Measurements from ENCODE around the gene CLDN4. TPM values are rescaled to one million over a fixed set of nuclear protein-coding genes. Genes with fewer than 3 reads are reported as not detected.

The CLDN4 gene
- total RNA-seq, 1 experiment from 2014 or later = 249 TPM

DNA sequence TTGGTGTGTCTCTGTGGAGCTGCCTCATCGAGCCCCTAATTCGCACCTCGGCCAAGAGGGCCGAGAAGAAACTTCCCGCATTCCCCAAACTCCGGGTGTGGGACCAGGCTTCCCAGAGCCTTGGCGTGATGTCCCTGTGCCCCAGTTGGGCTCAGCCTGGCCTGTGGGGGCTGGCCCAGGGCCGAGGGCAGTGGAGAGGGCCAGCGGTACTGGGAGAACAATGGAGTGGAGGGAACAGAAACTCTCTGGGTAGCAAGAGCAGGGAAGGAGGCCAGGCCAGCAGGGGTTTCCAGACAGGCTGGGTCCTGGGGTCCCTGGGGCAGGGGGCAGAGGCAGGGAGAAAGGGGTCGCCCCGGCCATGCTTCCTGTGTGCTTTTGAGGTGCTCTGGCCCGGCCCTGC is 46.2 kb downstream of the CLDN4 start:
- Mint-ChIP-seq H3K36me3 (ENCODE audit: insufficient read depth, unreplicated experiment) (no peaks in the 10 kb centered on the region), H3K4me3 (ENCODE audit: unreplicated experiment) (no peak overlapping the region), H3K4me1 (ENCODE audit: low read depth, unreplicated experiment) (peaks cover 23% of the 10 kb centered on the region), H3K9me3 (ENCODE audit: unreplicated experiment) (no peaks in the 10 kb centered on the region), H3K27ac (ENCODE audit: unreplicated experiment) (no peak overlapping the region), H3K27me3 (ENCODE audit: insufficient read depth, unreplicated experiment) (no peaks in the 10 kb centered on the region)
- intact Hi-C loops (cut with micrococcal nuclease; ENCODE audit: unreplicated experiment) = no loop called here
- Histone ChIP-seq H3K36me3 (ENCODE audit: control insufficient read depth, insufficient read depth, low read length) (no peaks in the 10 kb centered on the region), H3K27me3 (replicated peaks; ENCODE audit: control insufficient read depth, insufficient read depth, low read length) (no peaks in the 10 kb centered on the region), H3K4me1 (peaks cover 32% of the 10 kb centered on the region), H3K4me3 (ENCODE audit: low read depth, low read length) (no peak overlapping the region), H3K9me3 (no peaks in the 10 kb centered on the region)
- POLR2A ChIA-PET = no interaction called here
- TF ChIP-seq, protein P1, sequence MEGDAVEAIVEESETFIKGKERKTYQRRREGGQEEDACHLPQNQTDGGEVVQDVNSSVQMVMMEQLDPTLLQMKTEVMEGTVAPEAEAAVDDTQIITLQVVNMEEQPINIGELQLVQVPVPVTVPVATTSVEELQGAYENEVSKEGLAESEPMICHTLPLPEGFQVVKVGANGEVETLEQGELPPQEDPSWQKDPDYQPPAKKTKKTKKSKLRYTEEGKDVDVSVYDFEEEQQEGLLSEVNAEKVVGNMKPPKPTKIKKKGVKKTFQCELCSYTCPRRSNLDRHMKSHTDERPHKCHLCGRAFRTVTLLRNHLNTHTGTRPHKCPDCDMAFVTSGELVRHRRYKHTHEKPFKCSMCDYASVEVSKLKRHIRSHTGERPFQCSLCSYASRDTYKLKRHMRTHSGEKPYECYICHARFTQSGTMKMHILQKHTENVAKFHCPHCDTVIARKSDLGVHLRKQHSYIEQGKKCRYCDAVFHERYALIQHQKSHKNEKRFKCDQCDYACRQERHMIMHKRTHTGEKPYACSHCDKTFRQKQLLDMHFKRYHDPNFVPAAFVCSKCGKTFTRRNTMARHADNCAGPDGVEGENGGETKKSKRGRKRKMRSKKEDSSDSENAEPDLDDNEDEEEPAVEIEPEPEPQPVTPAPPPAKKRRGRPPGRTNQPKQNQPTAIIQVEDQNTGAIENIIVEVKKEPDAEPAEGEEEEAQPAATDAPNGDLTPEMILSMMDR (IDR thresholded peaks at IDR 0.05; ENCODE audit: insufficient read depth in 1 of 2, low read depth in 1 of 2, low read length in 1 of 2, severe bottlenecking in 1 of 2, unreplicated experiment in 1 of 2) = no peak
- no peak for DNase-seq
- no TSS peak for BruUV-seq (replicated peaks)
- CTCF ChIA-PET = no interaction called here

DNA sequence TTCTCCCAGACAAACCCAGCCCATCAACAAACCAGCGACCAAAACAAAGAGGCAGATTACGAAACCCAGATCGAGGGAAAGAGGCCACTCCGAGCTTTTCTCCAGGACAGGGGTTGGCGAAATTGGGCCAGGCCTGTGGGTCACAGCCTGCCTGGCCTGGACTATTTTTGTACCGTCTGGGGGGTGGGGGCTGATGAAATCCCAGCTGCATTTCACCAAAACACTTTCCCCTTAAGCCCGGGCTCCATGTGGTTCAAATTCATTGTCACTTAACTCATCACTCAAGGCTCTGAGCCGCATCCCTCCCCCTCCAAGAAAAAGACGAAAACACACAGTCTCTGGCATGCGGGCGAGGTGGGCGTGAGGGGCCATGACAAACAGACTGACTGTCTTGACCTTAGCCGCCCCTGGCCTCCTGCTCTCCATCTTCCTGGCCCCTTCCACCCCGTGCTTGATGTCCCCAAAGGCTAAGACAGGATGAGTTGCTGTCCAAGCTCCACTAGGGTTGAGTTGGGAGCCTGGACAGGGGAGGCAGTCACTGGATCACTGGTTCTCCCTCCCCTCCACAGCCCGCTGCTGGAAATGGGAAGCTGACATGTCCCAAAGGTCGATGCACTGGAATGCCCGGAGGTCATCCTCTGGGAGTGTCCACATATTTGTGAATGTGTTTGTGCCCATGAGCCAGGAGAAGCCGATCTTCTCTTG is 49.3 kb downstream of the CLDN4 start:
- H3K4me1 Mint-ChIP-seq (ENCODE audit: low read depth, unreplicated experiment) = peaks cover 23% of the 10 kb centered on the region
- H3K9me3 Mint-ChIP-seq (ENCODE audit: unreplicated experiment) = no peaks in the 10 kb centered on the region
- H3K27me3 ChIP-seq (replicated peaks; ENCODE audit: control insufficient read depth, insufficient read depth, low read length) = no peaks in the 10 kb centered on the region
- H3K4me1 ChIP-seq = peaks cover 30% of the 10 kb centered on the region
- intact Hi-C loops (cut with micrococcal nuclease; ENCODE audit: unreplicated experiment) = no loop called here
- H3K4me3 Mint-ChIP-seq (ENCODE audit: unreplicated experiment) = peak overlapping the region; percentile 45
- H3K27ac Mint-ChIP-seq (ENCODE audit: unreplicated experiment) = peak overlapping the region; percentile 77
- H3K4me3 ChIP-seq (ENCODE audit: low read depth, low read length) = no peak overlapping the region
- ChIA-PET POLR2A (no interaction called here), CTCF (no interaction called here)
- H3K9me3 ChIP-seq = no peaks in the 10 kb centered on the region
- H3K27me3 Mint-ChIP-seq (ENCODE audit: insufficient read depth, unreplicated experiment) = no peaks in the 10 kb centered on the region
- DNase-seq = peak; percentile 57 to 81
- H3K36me3 Mint-ChIP-seq (ENCODE audit: insufficient read depth, unreplicated experiment) = no peaks in the 10 kb centered on the region
- no peaks in the 10 kb centered on the region for H3K36me3 ChIP-seq (ENCODE audit: control insufficient read depth, insufficient read depth, low read length)
- TF ChIP-seq, protein P1 (IDR thresholded peaks at IDR 0.05; ENCODE audit: insufficient read depth in 1 of 2, low read depth in 1 of 2, low read length in 1 of 2, severe bottlenecking in 1 of 2, unreplicated experiment in 1 of 2) = no peak
- BruUV-seq (replicated peaks) = no TSS peak

GRCh38 chr7:73880755-73881328 is 50.0 kb downstream of the CLDN4 start:
- no peaks in the 10 kb centered on the region for H3K9me3 Mint-ChIP-seq (ENCODE audit: unreplicated experiment)
- Histone ChIP-seq H3K36me3 (ENCODE audit: control insufficient read depth, insufficient read depth, low read length) (no peaks in the 10 kb centered on the region), H3K27me3 (replicated peaks; ENCODE audit: control insufficient read depth, insufficient read depth, low read length) (no peaks in the 10 kb centered on the region), H3K4me3 (ENCODE audit: low read depth, low read length) (no peak overlapping the region), H3K4me1 (peaks cover 30% of the 10 kb centered on the region), H3K9me3 (no peaks in the 10 kb centered on the region)
- BruUV-seq (replicated peaks) = no TSS peak
- no peaks in the 10 kb centered on the region for H3K27me3 Mint-ChIP-seq (ENCODE audit: insufficient read depth, unreplicated experiment)
- no peak for DNase-seq
- CTCF ChIA-PET = no interaction called here
- intact Hi-C loops (cut with micrococcal nuclease; ENCODE audit: unreplicated experiment) = no loop called here
- H3K4me3 Mint-ChIP-seq (ENCODE audit: unreplicated experiment) = no peak overlapping the region
- no peaks in the 10 kb centered on the region for H3K36me3 Mint-ChIP-seq (ENCODE audit: insufficient read depth, unreplicated experiment)
- TF ChIP-seq, protein P1 (IDR thresholded peaks at IDR 0.05; ENCODE audit: insufficient read depth in 1 of 2, low read depth in 1 of 2, low read length in 1 of 2, severe bottlenecking in 1 of 2, unreplicated experiment in 1 of 2) = no peak
- H3K27ac Mint-ChIP-seq (ENCODE audit: unreplicated experiment) = peak overlapping the region; percentile 77
- H3K4me1 Mint-ChIP-seq (ENCODE audit: low read depth, unreplicated experiment) = peaks cover 23% of the 10 kb centered on the region
- POLR2A ChIA-PET = no interaction called here
